KMS-11 (cell line): ENCODE data around the gene TMEM221.

Experiments
- H2AFZ ChIP-seq: fragments of 200-600 bp; sonication (generic); 2 replicates; pipeline ENCODE4 v1.6.1; 2016; ENCODE audit warnings: antibody characterized with exemption, mixed run types, low read depth
- H3K27ac ChIP-seq: fragments of 200-600 bp; sonication (generic); 2 replicates; pipeline ENCODE4 v1.6.1; 2016; ENCODE audit warnings: mild to moderate bottlenecking, mixed run types
- H3K27me3 ChIP-seq: fragments of 200-600 bp; sonication (generic); 2 replicates; pipeline ENCODE4 v1.6.1; 2017; ENCODE audit warnings: mild to moderate bottlenecking, low read depth, mixed run types, moderate library complexity; ENCODE audit not compliant: insufficient read depth
- H3K36me3 ChIP-seq: fragments of 200-600 bp; sonication (generic); 2 replicates; pipeline ENCODE4 v1.6.1; 2017; ENCODE audit warnings: mild to moderate bottlenecking, mixed run types; ENCODE audit not compliant: insufficient read depth
- H3K4me1 ChIP-seq: fragments of 200-600 bp; sonication (generic); 2 replicates; pipeline ENCODE4 v1.6.1; 2016; ENCODE audit warnings: mild to moderate bottlenecking, low read depth, mixed run types; ENCODE audit not compliant: poor library complexity, severe bottlenecking
- H3K4me2 ChIP-seq: fragments of 200-600 bp; sonication (generic); 2 replicates; pipeline ENCODE4 v1.7.0; 2016; ENCODE audit warnings: mild to moderate bottlenecking, mixed run types
- H3K4me3 ChIP-seq: fragments of 200-600 bp; sonication (generic); IDR thresholded peaks from 2 replicates; pipeline ENCODE4 v1.6.1; 2017; ENCODE audit warnings: low read depth, low read length, mixed read lengths; ENCODE audit not compliant: insufficient read depth
- H3K79me2 ChIP-seq: fragments of 200-600 bp; sonication (generic); 2 replicates; pipeline ENCODE4 v1.6.1; 2016; ENCODE audit warnings: low read depth, mixed run types; ENCODE audit not compliant: insufficient read depth
- H3K9ac ChIP-seq: fragments of 200-600 bp; sonication (generic); 2 replicates; pipeline ENCODE4 v1.6.1; 2016; ENCODE audit warnings: mild to moderate bottlenecking, mixed run types
- H4K20me1 ChIP-seq: fragments of 200-600 bp; sonication (generic); 2 replicates; pipeline ENCODE4 v1.6.1; 2016; ENCODE audit warnings: mild to moderate bottlenecking, mixed run types; ENCODE audit not compliant: insufficient read depth
- CTCF ChIP-seq: fragments of 200-600 bp; sonication (generic); conservative IDR thresholded peaks from 2 replicates; pipeline ENCODE4 v1.6.1; 2017; ENCODE audit warnings: low read depth, mild to moderate bottlenecking, antibody characterized with exemption, low read length, moderate library complexity, mixed read lengths

The TMEM221 gene

GRCh38 chr19:17414097-17414496 lies 34.4 kb downstream of the TMEM221 start:
- H3K4me2 ChIP-seq = peak overlapping the region; percentile 50; the same call in 1 of the 2 replicates
- TF ChIP-seq CTCF = no peak
- H3K36me3 ChIP-seq = no peaks in the 10 kb centered on the region
- H2AFZ ChIP-seq = no peak overlapping the region
- H3K27ac ChIP-seq = no peak overlapping the region
- peaks cover 48% of the 10 kb centered on the region for H3K4me1 ChIP-seq
- no peaks in the 10 kb centered on the region for H4K20me1 ChIP-seq
- H3K79me2 ChIP-seq = no peaks in the 10 kb centered on the region
- no peak overlapping the region for H3K4me3 ChIP-seq
- H3K27me3 ChIP-seq = no peaks in the 10 kb centered on the region
- H3K9ac ChIP-seq = no peak overlapping the region

- H3K4me1 ChIP-seq = peaks cover 64% of the 10 kb centered on the region
- H3K27me3 ChIP-seq = no peaks in the 10 kb centered on the region
- TF ChIP-seq CTCF = no peak
- no peak overlapping the region for H3K4me3 ChIP-seq
- H3K4me2 ChIP-seq = peak overlapping the region; percentile 50
- H4K20me1 ChIP-seq = no peaks in the 10 kb centered on the region
- peak overlapping the region; percentile 44; the same call in 1 of the 2 replicates for H2AFZ ChIP-seq
- H3K9ac ChIP-seq = no peak overlapping the region; the same call in 1 of the 2 replicates
- H3K36me3 ChIP-seq = no peaks in the 10 kb centered on the region
- peak overlapping the region; percentile 60 for H3K27ac ChIP-seq
- H3K79me2 ChIP-seq = no peaks in the 10 kb centered on the region
Observed at GRCh38 chr19:17411801-17412200, 36.7 kb downstream of the TMEM221 start.

- H3K27ac ChIP-seq = no peak overlapping the region
- H3K36me3 ChIP-seq = no peaks in the 10 kb centered on the region
- H3K79me2 ChIP-seq = peaks cover 4% of the 10 kb centered on the region
- H3K4me1 ChIP-seq = peaks cover 76% of the 10 kb centered on the region
- H2AFZ ChIP-seq = no peak overlapping the region
- no peak overlapping the region for H3K4me3 ChIP-seq
- no peak overlapping the region for H3K9ac ChIP-seq
- H3K4me2 ChIP-seq = no peak overlapping the region
- no peaks in the 10 kb centered on the region for H3K27me3 ChIP-seq
- no peaks in the 10 kb centered on the region for H4K20me1 ChIP-seq
- no peak for TF ChIP-seq CTCF
Observed at GRCh38 chr19:17409990-17410389, 38.5 kb downstream of the TMEM221 start.

GRCh38 chr19:17406887-17407196 lies 41.6 kb downstream of the TMEM221 start:
- Histone ChIP-seq H3K79me2 (peaks cover 32% of the 10 kb centered on the region), H4K20me1 (0 out of 2 replicates have a peak, but pooled peaks cover 7% of the 10 kb centered on the region), H3K4me1 (peaks cover 58% of the 10 kb centered on the region), H3K4me2 (peak overlapping the region; percentile 81), H3K27me3 (no peaks in the 10 kb centered on the region), H3K9ac (peak overlapping the region; percentile 51; the same call in 1 of the 2 replicates), H3K27ac (peak overlapping the region; percentile 87), H3K36me3 (no peaks in the 10 kb centered on the region), H2AFZ (no peak overlapping the region), H3K4me3 (no peak overlapping the region)
- TF ChIP-seq CTCF = no peak
